ENCODE measurements around the gene YIPF3. TPM values are rescaled to one million over a fixed set of nuclear protein-coding genes. Genes with fewer than 3 reads are reported as not detected.
A peak's percentile ranks its signal among the peaks of the same experiment; 100 is the strongest.

YIPF3 gene
- total RNA-seq, 1 experiment from 2014 or later, result 81.3 TPM

- Mint-ChIP-seq H3K9me3 (no peaks in the 10 kb centered on the region), H3K36me3 (no peaks in the 10 kb centered on the region), H3K4me1 (peaks cover 38% of the 10 kb centered on the region), H3K27me3 (ENCODE audit: low read depth) (no peaks in the 10 kb centered on the region), H3K4me3 (peak overlapping the region; percentile 76), H3K27ac (peak overlapping the region; percentile 82)
- ChIA-PET POLR2A (interaction anchor here (1.0 to 1.2 kb wide), 2 partner anchors 21 to 307 kb away, joined by 3 to 9 read pairs; partner anchors contain the start of gene DLK2), CTCF (interaction anchor here (1.2 to 1.8 kb wide), 4 partner anchors 19 to 248 kb away, joined by 3 to 12 read pairs (median 7); partner anchors contain the start of genes DLK2 and DNPH1)
- no peak for ATAC-seq
- no peak for DNase-seq (ENCODE audit: low spot score)
- TF ChIP-seq CDX4 (CRISPR knock-in tag; IDR thresholded peaks at IDR 0.05; ENCODE audit: borderline replicate concordance) (no peak), MXD4 (CRISPR knock-in tag; IDR thresholded peaks at IDR 0.05; ENCODE audit: borderline replicate concordance) (no peak), ETV6 (CRISPR knock-in tag; IDR thresholded peaks at IDR 0.05) (no peak), ELF4 (CRISPR knock-in tag; IDR thresholded peaks at IDR 0.05; ENCODE audit: low read depth) (no peak), PREB (CRISPR knock-in tag; IDR thresholded peaks at IDR 0.05; ENCODE audit: borderline replicate concordance) (no peak), ZMAT4 (CRISPR knock-in tag; IDR thresholded peaks at IDR 0.05) (no peak), FOXK1 (CRISPR knock-in tag; IDR thresholded peaks at IDR 0.05) (no peak), NR2C2 (CRISPR knock-in tag; IDR thresholded peaks at IDR 0.05) (no peak), FOXJ3 (CRISPR knock-in tag; IDR thresholded peaks at IDR 0.05; ENCODE audit: borderline replicate concordance) (no peak), SMAD4 (CRISPR knock-in tag; IDR thresholded peaks at IDR 0.05) (no peak), RORB (CRISPR knock-in tag; IDR thresholded peaks at IDR 0.05) (no peak)
- TF ChIP-seq, protein P1, sequence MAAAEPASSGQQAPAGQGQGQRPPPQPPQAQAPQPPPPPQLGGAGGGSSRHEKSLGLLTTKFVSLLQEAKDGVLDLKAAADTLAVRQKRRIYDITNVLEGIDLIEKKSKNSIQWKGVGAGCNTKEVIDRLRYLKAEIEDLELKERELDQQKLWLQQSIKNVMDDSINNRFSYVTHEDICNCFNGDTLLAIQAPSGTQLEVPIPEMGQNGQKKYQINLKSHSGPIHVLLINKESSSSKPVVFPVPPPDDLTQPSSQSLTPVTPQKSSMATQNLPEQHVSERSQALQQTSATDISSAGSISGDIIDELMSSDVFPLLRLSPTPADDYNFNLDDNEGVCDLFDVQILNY (CRISPR knock-in tag; IDR thresholded peaks at IDR 0.05), result no peak
- TF ChIP-seq, protein P2, sequence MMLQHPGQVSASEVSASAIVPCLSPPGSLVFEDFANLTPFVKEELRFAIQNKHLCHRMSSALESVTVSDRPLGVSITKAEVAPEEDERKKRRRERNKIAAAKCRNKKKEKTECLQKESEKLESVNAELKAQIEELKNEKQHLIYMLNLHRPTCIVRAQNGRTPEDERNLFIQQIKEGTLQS (CRISPR knock-in tag; conservative IDR thresholded peaks at IDR 0.05), result no peak
- TF ChIP-seq, protein P3, sequence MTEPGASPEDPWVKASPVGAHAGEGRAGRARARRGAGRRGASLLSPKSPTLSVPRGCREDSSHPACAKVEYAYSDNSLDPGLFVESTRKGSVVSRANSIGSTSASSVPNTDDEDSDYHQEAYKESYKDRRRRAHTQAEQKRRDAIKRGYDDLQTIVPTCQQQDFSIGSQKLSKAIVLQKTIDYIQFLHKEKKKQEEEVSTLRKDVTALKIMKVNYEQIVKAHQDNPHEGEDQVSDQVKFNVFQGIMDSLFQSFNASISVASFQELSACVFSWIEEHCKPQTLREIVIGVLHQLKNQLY (CRISPR knock-in tag; IDR thresholded peaks at IDR 0.05), result no peak
- TF ChIP-seq, protein P4, sequence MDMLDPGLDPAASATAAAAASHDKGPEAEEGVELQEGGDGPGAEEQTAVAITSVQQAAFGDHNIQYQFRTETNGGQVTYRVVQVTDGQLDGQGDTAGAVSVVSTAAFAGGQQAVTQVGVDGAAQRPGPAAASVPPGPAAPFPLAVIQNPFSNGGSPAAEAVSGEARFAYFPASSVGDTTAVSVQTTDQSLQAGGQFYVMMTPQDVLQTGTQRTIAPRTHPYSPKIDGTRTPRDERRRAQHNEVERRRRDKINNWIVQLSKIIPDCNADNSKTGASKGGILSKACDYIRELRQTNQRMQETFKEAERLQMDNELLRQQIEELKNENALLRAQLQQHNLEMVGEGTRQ (CRISPR knock-in tag; IDR thresholded peaks at IDR 0.05), result no peak
- TF ChIP-seq, protein P5, sequence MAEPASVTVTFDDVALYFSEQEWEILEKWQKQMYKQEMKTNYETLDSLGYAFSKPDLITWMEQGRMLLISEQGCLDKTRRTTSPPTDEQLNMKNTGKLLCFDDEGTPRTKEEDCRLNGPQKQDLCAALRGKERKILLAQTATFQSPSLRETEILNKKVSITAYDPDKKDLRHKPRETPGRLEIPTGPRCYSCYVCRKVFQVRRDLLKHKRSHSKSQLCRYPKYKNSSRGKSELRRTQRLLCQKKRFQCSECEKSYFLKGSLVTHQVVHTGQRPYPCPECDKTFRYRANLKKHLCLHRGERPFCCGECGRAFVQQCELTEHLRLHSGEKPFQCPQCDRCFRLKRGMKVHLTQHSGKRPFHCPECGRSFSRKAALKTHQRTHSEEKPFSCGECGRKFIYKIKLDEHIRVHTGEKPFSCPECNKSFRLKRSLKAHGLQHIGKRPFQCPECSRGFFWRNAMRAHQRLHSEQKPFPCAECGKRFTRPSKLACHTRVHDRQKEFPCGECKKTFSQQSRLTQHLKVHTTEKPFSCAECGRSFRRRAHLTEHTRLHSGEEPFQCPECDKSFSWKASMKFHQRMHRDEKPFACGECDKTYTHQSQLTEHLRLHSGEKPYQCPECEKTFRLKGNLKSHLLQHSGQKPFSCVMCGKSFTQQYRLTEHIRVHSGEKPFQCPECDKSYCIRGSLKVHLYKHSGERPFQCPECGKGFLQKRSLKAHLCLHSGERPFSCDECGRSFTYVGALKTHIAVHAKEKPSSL (CRISPR knock-in tag; conservative IDR thresholded peaks at IDR 0.05), result no peak
- TF ChIP-seq, protein P6, sequence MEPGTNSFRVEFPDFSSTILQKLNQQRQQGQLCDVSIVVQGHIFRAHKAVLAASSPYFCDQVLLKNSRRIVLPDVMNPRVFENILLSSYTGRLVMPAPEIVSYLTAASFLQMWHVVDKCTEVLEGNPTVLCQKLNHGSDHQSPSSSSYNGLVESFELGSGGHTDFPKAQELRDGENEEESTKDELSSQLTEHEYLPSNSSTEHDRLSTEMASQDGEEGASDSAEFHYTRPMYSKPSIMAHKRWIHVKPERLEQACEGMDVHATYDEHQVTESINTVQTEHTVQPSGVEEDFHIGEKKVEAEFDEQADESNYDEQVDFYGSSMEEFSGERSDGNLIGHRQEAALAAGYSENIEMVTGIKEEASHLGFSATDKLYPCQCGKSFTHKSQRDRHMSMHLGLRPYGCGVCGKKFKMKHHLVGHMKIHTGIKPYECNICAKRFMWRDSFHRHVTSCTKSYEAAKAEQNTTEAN (CRISPR knock-in tag; IDR thresholded peaks at IDR 0.05), result no peak
- TF ChIP-seq, protein P7, sequence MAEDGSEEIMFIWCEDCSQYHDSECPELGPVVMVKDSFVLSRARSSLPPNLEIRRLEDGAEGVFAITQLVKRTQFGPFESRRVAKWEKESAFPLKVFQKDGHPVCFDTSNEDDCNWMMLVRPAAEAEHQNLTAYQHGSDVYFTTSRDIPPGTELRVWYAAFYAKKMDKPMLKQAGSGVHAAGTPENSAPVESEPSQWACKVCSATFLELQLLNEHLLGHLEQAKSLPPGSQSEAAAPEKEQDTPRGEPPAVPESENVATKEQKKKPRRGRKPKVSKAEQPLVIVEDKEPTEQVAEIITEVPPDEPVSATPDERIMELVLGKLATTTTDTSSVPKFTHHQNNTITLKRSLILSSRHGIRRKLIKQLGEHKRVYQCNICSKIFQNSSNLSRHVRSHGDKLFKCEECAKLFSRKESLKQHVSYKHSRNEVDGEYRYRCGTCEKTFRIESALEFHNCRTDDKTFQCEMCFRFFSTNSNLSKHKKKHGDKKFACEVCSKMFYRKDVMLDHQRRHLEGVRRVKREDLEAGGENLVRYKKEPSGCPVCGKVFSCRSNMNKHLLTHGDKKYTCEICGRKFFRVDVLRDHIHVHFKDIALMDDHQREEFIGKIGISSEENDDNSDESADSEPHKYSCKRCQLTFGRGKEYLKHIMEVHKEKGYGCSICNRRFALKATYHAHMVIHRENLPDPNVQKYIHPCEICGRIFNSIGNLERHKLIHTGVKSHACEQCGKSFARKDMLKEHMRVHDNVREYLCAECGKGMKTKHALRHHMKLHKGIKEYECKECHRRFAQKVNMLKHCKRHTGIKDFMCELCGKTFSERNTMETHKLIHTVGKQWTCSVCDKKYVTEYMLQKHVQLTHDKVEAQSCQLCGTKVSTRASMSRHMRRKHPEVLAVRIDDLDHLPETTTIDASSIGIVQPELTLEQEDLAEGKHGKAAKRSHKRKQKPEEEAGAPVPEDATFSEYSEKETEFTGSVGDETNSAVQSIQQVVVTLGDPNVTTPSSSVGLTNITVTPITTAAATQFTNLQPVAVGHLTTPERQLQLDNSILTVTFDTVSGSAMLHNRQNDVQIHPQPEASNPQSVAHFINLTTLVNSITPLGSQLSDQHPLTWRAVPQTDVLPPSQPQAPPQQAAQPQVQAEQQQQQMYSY (CRISPR knock-in tag; IDR thresholded peaks at IDR 0.05), result no peak
- TF ChIP-seq, protein P8, sequence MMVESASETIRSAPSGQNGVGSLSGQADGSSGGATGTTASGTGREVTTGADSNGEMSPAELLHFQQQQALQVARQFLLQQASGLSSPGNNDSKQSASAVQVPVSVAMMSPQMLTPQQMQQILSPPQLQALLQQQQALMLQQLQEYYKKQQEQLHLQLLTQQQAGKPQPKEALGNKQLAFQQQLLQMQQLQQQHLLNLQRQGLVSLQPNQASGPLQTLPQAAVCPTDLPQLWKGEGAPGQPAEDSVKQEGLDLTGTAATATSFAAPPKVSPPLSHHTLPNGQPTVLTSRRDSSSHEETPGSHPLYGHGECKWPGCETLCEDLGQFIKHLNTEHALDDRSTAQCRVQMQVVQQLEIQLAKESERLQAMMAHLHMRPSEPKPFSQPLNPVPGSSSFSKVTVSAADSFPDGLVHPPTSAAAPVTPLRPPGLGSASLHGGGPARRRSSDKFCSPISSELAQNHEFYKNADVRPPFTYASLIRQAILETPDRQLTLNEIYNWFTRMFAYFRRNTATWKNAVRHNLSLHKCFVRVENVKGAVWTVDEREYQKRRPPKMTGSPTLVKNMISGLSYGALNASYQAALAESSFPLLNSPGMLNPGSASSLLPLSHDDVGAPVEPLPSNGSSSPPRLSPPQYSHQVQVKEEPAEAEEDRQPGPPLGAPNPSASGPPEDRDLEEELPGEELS (CRISPR knock-in tag; IDR thresholded peaks at IDR 0.05), result no peak
- TF ChIP-seq, protein P9, sequence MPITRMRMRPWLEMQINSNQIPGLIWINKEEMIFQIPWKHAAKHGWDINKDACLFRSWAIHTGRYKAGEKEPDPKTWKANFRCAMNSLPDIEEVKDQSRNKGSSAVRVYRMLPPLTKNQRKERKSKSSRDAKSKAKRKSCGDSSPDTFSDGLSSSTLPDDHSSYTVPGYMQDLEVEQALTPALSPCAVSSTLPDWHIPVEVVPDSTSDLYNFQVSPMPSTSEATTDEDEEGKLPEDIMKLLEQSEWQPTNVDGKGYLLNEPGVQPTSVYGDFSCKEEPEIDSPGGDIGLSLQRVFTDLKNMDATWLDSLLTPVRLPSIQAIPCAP (CRISPR knock-in tag; IDR thresholded peaks at IDR 0.05), result no peak
Measured at GRCh38 chr6:43476746-43477145, 40.0 kb downstream of the YIPF3 start.

Data from WTC11 (cell line).